Measurements from ENCODE around the gene GCNT4.

The GCNT4 gene

GRCh38 chr5:75050415-75050814 lies 1.9 kb downstream of the GCNT4 start:
- no peak for DNase-seq

- no peak for DNase-seq
These were observed 2.7 kb downstream of the GCNT4 start for GRCh38 chr5:75049456-75050351.

- no peak for DNase-seq
These were observed 3.9 kb downstream of the GCNT4 start for GRCh38 chr5:75048457-75048953.

GRCh38 chr5:75047356-75047755 lies 5.0 kb downstream of the GCNT4 start:
- DNase-seq: no peak

- DNase-seq: no peak
These were observed 5.8 kb downstream of the GCNT4 start for GRCh38 chr5:75046366-75047142.

GRCh38 chr5:75045071-75045470 lies 7.3 kb downstream of the GCNT4 start:
- no peak for DNase-seq

GRCh38 chr5:75044406-75044805 lies 8.0 kb downstream of the GCNT4 start:
- no peak for DNase-seq

GRCh38 chr5:75043633-75044264 lies 8.6 kb downstream of the GCNT4 start:
- DNase-seq: no peak

- DNase-seq: no peak
These were observed 9.8 kb downstream of the GCNT4 start for GRCh38 chr5:75042522-75042921.

- no peak for DNase-seq
These were observed 11.4 kb downstream of the GCNT4 start for GRCh38 chr5:75040973-75041372.

GRCh38 chr5:75037106-75037505 lies 15.3 kb downstream of the GCNT4 start:
- DNase-seq: no peak

GRCh38 chr5:75034137-75034739 lies 18.1 kb downstream of the GCNT4 start:
- DNase-seq: no peak

- DNase-seq: no peak
These were observed 21.0 kb downstream of the GCNT4 start for GRCh38 chr5:75031366-75031765.

- no peak for DNase-seq
These were observed 24.3 kb downstream of the GCNT4 start for GRCh38 chr5:75028090-75028489.

GRCh38 chr5:75023368-75024159 lies 28.8 kb downstream of the GCNT4 start:
- no peak for DNase-seq

- DNase-seq: no peak
These were observed 30.6 kb downstream of the GCNT4 start for GRCh38 chr5:75021800-75022199.

GRCh38 chr5:75021219-75021618 lies 31.1 kb downstream of the GCNT4 start:
- no peak for DNase-seq

GRCh38 chr5:75020016-75020656 lies 32.2 kb downstream of the GCNT4 start:
- no peak for DNase-seq

- no peak for DNase-seq
These were observed 33.4 kb downstream of the GCNT4 start for GRCh38 chr5:75018805-75019587.

- DNase-seq: no peak
These were observed 34.4 kb downstream of the GCNT4 start for GRCh38 chr5:75017971-75018370.

- DNase-seq: no peak
These were observed 35.5 kb downstream of the GCNT4 start for GRCh38 chr5:75016896-75017295.
